ENCODE results near the gene CDK19.

CDK19 gene

GRCh38 chr6:110646419-110646698 is 168.9 kb downstream of the CDK19 start:
- no peak overlapping the region for H3K4me3 ChIP-seq (ENCODE audit: low read depth, low read length)
- TF ChIP-seq, protein P1, sequence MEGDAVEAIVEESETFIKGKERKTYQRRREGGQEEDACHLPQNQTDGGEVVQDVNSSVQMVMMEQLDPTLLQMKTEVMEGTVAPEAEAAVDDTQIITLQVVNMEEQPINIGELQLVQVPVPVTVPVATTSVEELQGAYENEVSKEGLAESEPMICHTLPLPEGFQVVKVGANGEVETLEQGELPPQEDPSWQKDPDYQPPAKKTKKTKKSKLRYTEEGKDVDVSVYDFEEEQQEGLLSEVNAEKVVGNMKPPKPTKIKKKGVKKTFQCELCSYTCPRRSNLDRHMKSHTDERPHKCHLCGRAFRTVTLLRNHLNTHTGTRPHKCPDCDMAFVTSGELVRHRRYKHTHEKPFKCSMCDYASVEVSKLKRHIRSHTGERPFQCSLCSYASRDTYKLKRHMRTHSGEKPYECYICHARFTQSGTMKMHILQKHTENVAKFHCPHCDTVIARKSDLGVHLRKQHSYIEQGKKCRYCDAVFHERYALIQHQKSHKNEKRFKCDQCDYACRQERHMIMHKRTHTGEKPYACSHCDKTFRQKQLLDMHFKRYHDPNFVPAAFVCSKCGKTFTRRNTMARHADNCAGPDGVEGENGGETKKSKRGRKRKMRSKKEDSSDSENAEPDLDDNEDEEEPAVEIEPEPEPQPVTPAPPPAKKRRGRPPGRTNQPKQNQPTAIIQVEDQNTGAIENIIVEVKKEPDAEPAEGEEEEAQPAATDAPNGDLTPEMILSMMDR (IDR thresholded peaks at IDR 0.05; ENCODE audit: borderline replicate concordance, insufficient read depth, low read depth, low read length), result no peak

DNA sequence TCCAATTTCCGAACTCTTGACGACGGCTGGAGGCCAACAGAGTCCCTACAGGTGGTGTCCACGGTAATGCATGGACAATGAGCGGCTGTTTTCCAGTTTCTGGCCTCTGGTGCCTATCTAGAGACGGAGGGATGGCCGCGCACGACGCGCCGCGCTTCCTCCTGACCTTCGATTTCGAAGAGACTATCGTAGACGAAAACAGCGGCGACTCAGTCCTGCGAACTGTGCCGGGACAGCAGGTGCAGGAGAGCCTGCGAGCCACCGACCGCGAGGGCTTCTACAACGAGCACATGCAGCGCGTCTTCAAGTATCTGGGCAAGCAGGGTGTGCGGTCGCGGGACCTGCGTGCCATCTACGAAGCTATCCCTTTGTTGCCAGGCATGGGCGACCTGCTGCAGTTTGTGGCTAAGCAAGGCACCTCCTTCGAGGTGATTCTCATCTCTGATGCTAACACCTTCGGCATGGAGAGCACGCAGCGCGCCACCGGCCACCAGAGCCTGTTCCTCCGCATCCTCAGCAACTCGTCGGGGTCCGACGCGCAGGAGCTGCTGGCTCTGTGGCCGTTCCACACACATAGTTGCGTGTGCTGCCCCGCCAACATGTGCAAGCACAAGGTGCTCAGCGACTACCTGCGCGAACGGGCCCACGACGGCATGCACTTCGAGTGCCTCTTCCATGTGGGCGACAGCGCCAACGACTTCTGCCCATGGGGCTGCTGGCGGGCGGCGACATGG is 169.4 kb downstream of the CDK19 start:
- TF ChIP-seq, protein P1 (IDR thresholded peaks at IDR 0.05; ENCODE audit: borderline replicate concordance, insufficient read depth, low read depth, low read length), result no peak

DNA sequence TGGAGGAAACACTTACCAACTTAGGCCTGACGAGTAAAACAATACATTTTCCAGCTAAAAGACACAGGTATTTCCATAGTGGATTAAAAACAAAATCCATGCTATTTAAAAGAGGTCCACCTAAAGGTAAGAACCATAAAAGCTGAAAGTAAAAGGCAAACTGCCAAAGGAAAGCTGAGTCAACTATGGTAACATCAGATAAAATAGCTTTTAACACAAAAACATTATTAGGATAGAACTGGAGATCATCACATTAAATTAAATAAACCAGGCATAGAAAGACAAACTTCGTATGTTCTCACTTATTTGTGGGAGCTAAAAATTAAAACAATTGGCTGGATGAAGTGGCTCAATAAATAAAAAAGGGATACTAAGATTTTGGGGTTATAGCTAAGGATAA is 172.1 kb downstream of the CDK19 start:
- TF ChIP-seq, protein P1 (IDR thresholded peaks at IDR 0.05; ENCODE audit: borderline replicate concordance, insufficient read depth, low read depth, low read length), result no peak
- H3K4me3 ChIP-seq (ENCODE audit: low read depth, low read length), result no peak overlapping the region

More for the DNA sequence above, 169.4 kb downstream of the CDK19 start:
- no peak overlapping the region for H3K4me3 ChIP-seq (ENCODE audit: low read depth, low read length)

- TF ChIP-seq, protein P1 (IDR thresholded peaks at IDR 0.05; ENCODE audit: borderline replicate concordance, insufficient read depth, low read depth, low read length), result no peak
- no peak overlapping the region for H3K4me3 ChIP-seq (ENCODE audit: low read depth, low read length)
These were observed 172.6 kb downstream of the CDK19 start for GRCh38 chr6:110642711-110643110.

- H3K4me3 ChIP-seq (ENCODE audit: low read depth, low read length), result no peak overlapping the region
- TF ChIP-seq, protein P1 (IDR thresholded peaks at IDR 0.05; ENCODE audit: borderline replicate concordance, insufficient read depth, low read depth, low read length), result no peak
These were observed 178.5 kb downstream of the CDK19 start for GRCh38 chr6:110636781-110637180.

- no peak overlapping the region for H3K4me3 ChIP-seq (ENCODE audit: low read depth, low read length)
- TF ChIP-seq, protein P1 (IDR thresholded peaks at IDR 0.05; ENCODE audit: borderline replicate concordance, insufficient read depth, low read depth, low read length), result no peak
These were observed 180.2 kb downstream of the CDK19 start for GRCh38 chr6:110635096-110635495.

DNA sequence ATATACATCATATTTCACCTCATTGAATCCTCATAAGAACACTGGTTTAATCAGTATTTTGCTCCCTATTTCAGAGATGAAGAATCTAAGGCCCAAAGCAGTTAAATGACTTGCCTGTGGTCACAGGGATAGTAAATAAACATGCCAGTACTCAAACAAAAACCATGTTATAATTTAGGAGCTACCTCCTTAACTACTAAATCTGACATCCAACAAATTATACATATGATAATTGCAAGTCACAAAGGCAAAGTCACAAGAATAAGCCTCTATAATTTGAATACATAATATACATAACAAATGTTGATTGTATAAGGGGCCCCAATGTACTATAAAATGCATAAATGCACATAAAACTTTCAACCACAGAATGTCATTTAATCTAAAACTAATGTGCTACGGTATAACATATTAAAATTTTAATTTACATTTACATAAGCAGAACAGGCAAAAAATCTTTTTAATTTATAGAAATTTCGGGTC is 181.5 kb downstream of the CDK19 start:
- TF ChIP-seq, protein P1 (IDR thresholded peaks at IDR 0.05; ENCODE audit: borderline replicate concordance, insufficient read depth, low read depth, low read length), result no peak
- H3K4me3 ChIP-seq (ENCODE audit: low read depth, low read length), result no peak overlapping the region
